Activated naive CD4-positive, alpha-beta T cell treated with anti-CD3 and anti-CD28 coated beads, Interleukin-2, amount 50 U/mL, for 72 hours (primary cell): ENCODE data around the gene PLK2. TPM values are rescaled to one million over a fixed set of nuclear protein-coding genes. Genes with fewer than 3 reads are reported as not detected.

Experiments used
- ATAC-seq, 2 donors: fragments of 150-1000 bp; cut with Tn5 transposase; 2 replicates each; pipeline ENCODE4 v1.10.0; 2021; ENCODE audit warnings: mild to moderate bottlenecking in 2 of 2, moderate library complexity in 2 of 2
- DNase-seq, 2 donors: peaks; one replicate each; pipeline ENCODE4 v3.0.0; 2021 to 2022; ENCODE audit warnings: low spot score in 2 of 2
- H3K27ac Mint-ChIP-seq, 2 donors: one replicate each; pipeline ENCODE4 v1.8.0; 2022; ENCODE audit warnings: mild to moderate bottlenecking in 2 of 2, mixed read lengths in 2 of 2
- H3K36me3 Mint-ChIP-seq, 2 donors: one replicate each; pipeline ENCODE4 v1.8.0; 2022; ENCODE audit warnings: mixed read lengths in 2 of 2
- H3K9me3 Mint-ChIP-seq, 2 donors: one replicate each; pipeline ENCODE4 v1.8.0; 2022; ENCODE audit warnings: mixed read lengths in 2 of 2
- total RNA-seq, 2 donors: library from RNA; stranded (reverse); gene quantifications; one replicate each; pipeline ENCODE4 v1.2.3, GENCODE V29; 2022

PLK2 gene
- total RNA-seq, 2 donors from 2014 or later: 8.2 to 27.8 TPM

GRCh38 chr5:58431832-58432231 lies 28.1 kb downstream of the PLK2 start:
- DNase-seq: no peak

GRCh38 chr5:58412932-58413331 lies 47.0 kb downstream of the PLK2 start:
- DNase-seq: no peak
- Mint-ChIP-seq H3K36me3 (no peaks in the 10 kb centered on the region), H3K27ac (no peak overlapping the region), H3K9me3 (no peaks in the 10 kb centered on the region)
- ATAC-seq: no peak

More at GRCh38 chr5:58431832-58432231, 28.1 kb downstream of the PLK2 start:
- no peaks in the 10 kb centered on the region for H3K36me3 Mint-ChIP-seq
- no peak for ATAC-seq
- no peak overlapping the region for H3K27ac Mint-ChIP-seq
- no peaks in the 10 kb centered on the region for H3K9me3 Mint-ChIP-seq

- no peak for DNase-seq
- H3K9me3 Mint-ChIP-seq: no peaks in the 10 kb centered on the region
- H3K27ac Mint-ChIP-seq: no peak overlapping the region
- H3K36me3 Mint-ChIP-seq: no peaks in the 10 kb centered on the region
- ATAC-seq: no peak
These were observed 47.8 kb downstream of the PLK2 start for GRCh38 chr5:58412081-58412480.

- no peak for ATAC-seq
- no peaks in the 10 kb centered on the region for H3K9me3 Mint-ChIP-seq
- H3K36me3 Mint-ChIP-seq: no peaks in the 10 kb centered on the region
- no peak overlapping the region for H3K27ac Mint-ChIP-seq
- no peak for DNase-seq
These were observed 48.5 kb downstream of the PLK2 start for GRCh38 chr5:58411372-58411771.

GRCh38 chr5:58410441-58410840 lies 49.4 kb downstream of the PLK2 start:
- no peak for ATAC-seq

GRCh38 chr5:58407042-58407719 lies 52.7 kb downstream of the PLK2 start:
- ATAC-seq (no peak), DNase-seq (no peak)
- H3K27ac Mint-ChIP-seq: no peak overlapping the region
- no peaks in the 10 kb centered on the region for H3K36me3 Mint-ChIP-seq
- H3K9me3 Mint-ChIP-seq: no peaks in the 10 kb centered on the region

More at GRCh38 chr5:58410441-58410840, 49.4 kb downstream of the PLK2 start:
- H3K27ac Mint-ChIP-seq: no peak overlapping the region
- H3K36me3 Mint-ChIP-seq: no peaks in the 10 kb centered on the region
- no peaks in the 10 kb centered on the region for H3K9me3 Mint-ChIP-seq
- no peak for DNase-seq

GRCh38 chr5:58406394-58406793 lies 53.5 kb downstream of the PLK2 start:
- no peak overlapping the region for H3K27ac Mint-ChIP-seq
- DNase-seq (no peak), ATAC-seq (no peak)
- no peaks in the 10 kb centered on the region for H3K9me3 Mint-ChIP-seq
- no peaks in the 10 kb centered on the region for H3K36me3 Mint-ChIP-seq

- Mint-ChIP-seq H3K36me3 (no peaks in the 10 kb centered on the region), H3K27ac (no peak overlapping the region), H3K9me3 (no peaks in the 10 kb centered on the region)
These were observed 54.7 kb downstream of the PLK2 start for GRCh38 chr5:58405175-58405574.

GRCh38 chr5:58404734-58405133 lies 55.2 kb downstream of the PLK2 start:
- DNase-seq (no peak), ATAC-seq (no peak)
- Mint-ChIP-seq H3K27ac (no peak overlapping the region), H3K36me3 (no peaks in the 10 kb centered on the region), H3K9me3 (no peaks in the 10 kb centered on the region)

More at GRCh38 chr5:58405175-58405574, 54.7 kb downstream of the PLK2 start:
- no peak for DNase-seq
- ATAC-seq: no peak

Other genes with a start within 250 kb of the PLK2 start
- gene GAPT, start 31.3 kb upstream of the PLK2 start, total RNA-seq: not detected
- gene RAB3C, start 123.0 kb upstream of the PLK2 start, total RNA-seq: not detected